AG10803 (cell line): Measurements from ENCODE around the gene OTUD7B.
A peak's percentile ranks its signal among the peaks of the same experiment; 100 is the strongest.

Experiments
- DNase-seq: peaks from one replicate; pipeline ENCODE4 v3.0.0; 2010; ENCODE audit warnings: low read depth
- H3K4me3 ChIP-seq: 2 replicates; pipeline ENCODE4 v1.5.1; 2011; ENCODE audit warnings: mild to moderate bottlenecking, low read length, control low read depth
- CTCF ChIP-seq: conservative IDR thresholded peaks from 2 replicates; pipeline ENCODE4 v1.5.1; 2011; ENCODE audit warnings: mild to moderate bottlenecking, low read length, control low read depth, inconsistent platforms

The OTUD7B gene

GRCh38 chr1:149925345-149925744 lies 85.2 kb downstream of the OTUD7B start:
- DNase-seq, result no peak
- H3K4me3 ChIP-seq, result no peak overlapping the region
- no peak for TF ChIP-seq CTCF

GRCh38 chr1:149923626-149924025 lies 86.9 kb downstream of the OTUD7B start:
- H3K4me3 ChIP-seq, result no peak overlapping the region
- TF ChIP-seq CTCF, result no peak
- DNase-seq, result no peak

GRCh38 chr1:149917571-149918144 lies 92.9 kb downstream of the OTUD7B start, which contains the start of gene SV2A:
TSS of gene SV2A (minus strand) at chr1:149917844. CDS start at chr1:149913840, 4,004 bp downstream.
- peak within 1 kb of the TSS; percentile 82 for H3K4me3 ChIP-seq
- no peak for TF ChIP-seq CTCF
- DNase-seq, result peak; percentile 65

DNA sequence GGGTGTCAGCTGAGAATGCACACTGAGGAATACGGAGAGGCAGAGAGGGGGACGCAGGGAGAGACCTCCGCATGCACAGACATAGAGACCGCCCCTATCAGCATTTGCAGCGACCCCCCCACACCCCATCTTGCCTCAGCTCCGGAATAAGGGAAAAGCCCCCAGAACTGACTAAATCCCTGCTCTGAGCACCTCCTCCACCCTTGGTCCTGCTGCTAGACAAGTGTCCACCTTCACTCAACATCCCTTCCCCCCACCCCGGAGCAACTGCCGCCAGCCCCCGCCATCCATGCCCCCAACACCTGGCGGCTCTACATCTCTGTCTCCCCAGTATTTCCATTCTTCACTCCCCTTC lies 93.7 kb downstream of the OTUD7B start:
- no peak for TF ChIP-seq CTCF
- H3K4me3 ChIP-seq, result peak overlapping the region; percentile 82
- DNase-seq, result no peak

DNA sequence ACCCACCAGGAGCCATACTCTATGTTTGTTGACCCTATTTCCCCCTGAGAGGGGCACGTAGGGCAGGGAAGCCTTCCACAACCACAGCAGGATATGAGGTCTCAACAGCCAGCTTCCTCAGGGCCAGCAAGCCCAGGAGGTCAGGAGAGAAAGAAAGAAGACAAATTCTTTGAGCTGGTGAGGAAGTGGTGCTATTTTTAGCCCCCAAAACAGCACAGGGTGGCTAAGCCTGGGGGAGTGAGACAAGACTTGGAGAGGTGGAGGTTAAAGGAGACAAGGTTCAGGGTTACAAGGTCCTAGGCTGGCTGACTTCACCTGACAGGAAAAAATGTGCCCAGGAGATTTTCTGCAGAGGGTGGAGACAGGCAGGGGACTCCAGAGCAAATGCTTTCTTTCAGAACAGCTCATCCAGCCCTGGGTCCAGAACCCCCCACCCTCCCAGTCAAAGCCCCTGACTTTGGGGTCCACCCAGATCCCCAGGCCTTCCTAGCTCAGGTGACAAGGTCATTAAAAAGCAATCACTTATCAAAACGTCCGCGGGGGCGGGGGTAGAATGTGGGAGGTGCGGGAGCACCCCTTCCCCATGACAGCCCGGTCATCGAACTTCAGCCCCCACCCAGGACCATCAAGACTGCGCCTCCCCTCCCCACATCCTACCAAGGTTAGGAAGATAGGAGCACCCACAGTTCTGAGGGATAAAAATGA lies 94.2 kb downstream of the OTUD7B start:
- TF ChIP-seq CTCF, result no peak
- DNase-seq, result no peak
- peak overlapping the region; percentile 82 for H3K4me3 ChIP-seq

DNA sequence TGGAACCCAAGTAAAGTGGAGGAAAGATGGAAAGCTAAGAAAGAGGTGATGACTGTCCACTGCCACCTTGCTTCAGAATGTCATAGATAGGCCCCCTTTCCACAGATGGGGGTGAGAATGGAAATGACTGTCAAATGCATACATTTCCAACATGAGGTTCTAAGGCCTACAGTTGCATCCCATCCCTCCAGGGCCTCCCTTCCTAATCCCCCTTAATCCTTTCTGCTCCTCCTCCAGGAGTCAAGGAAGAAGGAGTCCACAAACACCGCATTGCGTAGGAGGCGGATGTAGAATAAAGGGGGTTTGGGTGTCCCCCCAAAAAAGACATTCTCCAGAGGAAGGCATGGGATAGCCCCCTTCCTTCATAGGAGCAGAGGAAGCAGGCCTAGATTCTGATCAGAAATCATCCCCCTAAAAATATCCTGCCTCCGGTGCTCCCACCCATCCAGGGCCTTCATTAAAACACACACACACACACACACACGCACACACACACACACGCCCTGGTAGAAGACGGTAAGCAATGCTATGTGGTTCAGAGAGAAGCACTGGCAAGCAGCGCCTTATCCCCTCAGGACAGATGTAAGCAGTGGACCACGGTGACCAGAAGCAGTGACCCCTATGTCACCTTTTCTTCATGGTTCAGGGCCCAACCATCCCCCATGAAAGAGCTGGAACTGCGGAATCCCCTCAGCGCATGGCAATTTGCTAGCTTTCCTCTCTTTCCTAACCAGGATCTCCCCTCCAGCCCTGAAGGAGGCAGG lies 94.9 kb downstream of the OTUD7B start:
- TF ChIP-seq CTCF, result no peak
- DNase-seq, result no peak
- no peak overlapping the region for H3K4me3 ChIP-seq
